Tibial artery (tissue), 4 donors: ENCODE results near the gene FLT3LG.
A peak's percentile ranks its signal among the peaks of the same experiment; 100 is the strongest.
"Not testable (repeated sequence)": the region's sequence is repeated elsewhere in the genome, so short reads cannot be mapped to it uniquely, and the experiment has no call there.

Experiments used
- DNase-seq, 2 donors: peaks; one replicate each; pipeline ENCODE4 v3.0.0-alpha.2; 2019
- H3K27ac ChIP-seq, 2 donors: fragments of 200-600 bp; sonication (generic) in 1 of 2; 1 replicate in 1 of 2; 2 replicates in 1 of 2; pipeline ENCODE4 v1.5.1; 2018 to 2019; ENCODE audit warnings: mild to moderate bottlenecking in 1 of 2
- H3K27me3 ChIP-seq, 2 donors: fragments of 200-600 bp; sonication (generic) in 1 of 2; one replicate each; pipeline versions ENCODE4 v1.5.1 to v1.6.0; 2016 to 2019
- H3K36me3 ChIP-seq, 3 donors: fragments of 200-600 bp; sonication (generic) in 2 of 3; one replicate each; pipeline ENCODE4 v1.5.1; 2016 to 2019; ENCODE audit warnings: mild to moderate bottlenecking in 2 of 3
- H3K4me1 ChIP-seq, 4 donors: fragments of 200-600 bp; sonication (generic) in 2 of 4; 1 replicate in 3 of 4; 2 replicates in 1 of 4; pipeline ENCODE4 v1.5.1; 2016 to 2019
- H3K4me3 ChIP-seq, 2 donors: fragments of 200-600 bp; sonication (generic) in 1 of 2; 1 replicate in 1 of 2; 2 replicates in 1 of 2; pipeline ENCODE4 v1.5.1; 2018 to 2019; ENCODE audit warnings: mild to moderate bottlenecking in 2 of 2
- H3K9me3 ChIP-seq, 3 donors: fragments of 200-600 bp; sonication (generic) in 1 of 3; one replicate each; pipeline ENCODE4 v1.5.1; 2016 to 2019
- intact Hi-C: fragments of 100-400 bp; cut with DNase I; formaldehyde crosslinking; loops from one replicate; pipeline ENCODE4 v1.15.0; 2023; ENCODE audit warnings: low total_unique reads
- TF ChIP-seq, protein P1 (sequence below), 2 experiments: fragments of 200-600 bp in 1 of 2; fragments of 450-650 bp in 1 of 2; IDR thresholded peaks; one replicate each; pipeline ENCODE4 v1.5.1; 2017 to 2019; ENCODE audit warnings: antibody characterized with exemption in 2 of 2, mild to moderate bottlenecking in 1 of 2, moderate library complexity in 1 of 2

The FLT3LG gene

GRCh38 chr19:49468199-49468598 lies 5.8 kb upstream of the FLT3LG start:
- H3K4me1 ChIP-seq = peaks cover 0 to 9% (median 0%) of the 10 kb centered on the region in 4 donors
- TF ChIP-seq, protein P1, sequence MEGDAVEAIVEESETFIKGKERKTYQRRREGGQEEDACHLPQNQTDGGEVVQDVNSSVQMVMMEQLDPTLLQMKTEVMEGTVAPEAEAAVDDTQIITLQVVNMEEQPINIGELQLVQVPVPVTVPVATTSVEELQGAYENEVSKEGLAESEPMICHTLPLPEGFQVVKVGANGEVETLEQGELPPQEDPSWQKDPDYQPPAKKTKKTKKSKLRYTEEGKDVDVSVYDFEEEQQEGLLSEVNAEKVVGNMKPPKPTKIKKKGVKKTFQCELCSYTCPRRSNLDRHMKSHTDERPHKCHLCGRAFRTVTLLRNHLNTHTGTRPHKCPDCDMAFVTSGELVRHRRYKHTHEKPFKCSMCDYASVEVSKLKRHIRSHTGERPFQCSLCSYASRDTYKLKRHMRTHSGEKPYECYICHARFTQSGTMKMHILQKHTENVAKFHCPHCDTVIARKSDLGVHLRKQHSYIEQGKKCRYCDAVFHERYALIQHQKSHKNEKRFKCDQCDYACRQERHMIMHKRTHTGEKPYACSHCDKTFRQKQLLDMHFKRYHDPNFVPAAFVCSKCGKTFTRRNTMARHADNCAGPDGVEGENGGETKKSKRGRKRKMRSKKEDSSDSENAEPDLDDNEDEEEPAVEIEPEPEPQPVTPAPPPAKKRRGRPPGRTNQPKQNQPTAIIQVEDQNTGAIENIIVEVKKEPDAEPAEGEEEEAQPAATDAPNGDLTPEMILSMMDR (IDR thresholded peaks at IDR 0.05) = no peak
- H3K27ac ChIP-seq = no peak overlapping the region
- no peaks in the 10 kb centered on the region for H3K27me3 ChIP-seq
- no peak overlapping the region for H3K4me3 ChIP-seq
- H3K36me3 ChIP-seq = peaks cover 0 to 54% (median 27%) of the 10 kb centered on the region in 3 donors
- no peaks in the 10 kb centered on the region for H3K9me3 ChIP-seq
- no peak for DNase-seq
- intact Hi-C loops = no loop called here

- intact Hi-C loops = no loop called here
- Histone ChIP-seq H3K36me3 (peaks cover 0 to 51% (median 25%) of the 10 kb centered on the region in 3 donors), H3K27me3 (no peaks in the 10 kb centered on the region), H3K27ac (peak overlapping the region in 1 of 2 donors; percentile 18), H3K4me1 (peaks cover 0 to 13% (median 3%) of the 10 kb centered on the region in 4 donors), H3K9me3 (no peaks in the 10 kb centered on the region), H3K4me3 (no peak overlapping the region)
- TF ChIP-seq, protein P1 (IDR thresholded peaks at IDR 0.05) = no peak
- peak; percentile 84 to 91 for DNase-seq
Measured at GRCh38 chr19:49468746-49469447, 5.1 kb upstream of the FLT3LG start.

GRCh38 chr19:49469828-49470614 lies 4.0 kb upstream of the FLT3LG start:
- TF ChIP-seq, protein P1 (IDR thresholded peaks at IDR 0.05) = no peak
- Histone ChIP-seq H3K4me1 (peaks cover 0 to 20% (median 9%) of the 10 kb centered on the region in 4 donors), H3K4me3 (no peak overlapping the region), H3K36me3 (peaks cover 0 to 40% (median 15%) of the 10 kb centered on the region in 3 donors), H3K27ac (no peak overlapping the region), H3K9me3 (no peaks in the 10 kb centered on the region), H3K27me3 (no peaks in the 10 kb centered on the region)
- intact Hi-C loops = no loop called here
- no peak for DNase-seq

GRCh38 chr19:49470615-49470978 lies 3.4 kb upstream of the FLT3LG start:
- H3K36me3 ChIP-seq = peaks cover 0 to 34% (median 10%) of the 10 kb centered on the region in 3 donors
- H3K27me3 ChIP-seq = no peaks in the 10 kb centered on the region
- no peak overlapping the region for H3K27ac ChIP-seq
- no peak overlapping the region for H3K4me3 ChIP-seq
- TF ChIP-seq, protein P1 (IDR thresholded peaks at IDR 0.05) = no peak
- peaks cover 0 to 22% (median 12%) of the 10 kb centered on the region in 4 donors for H3K4me1 ChIP-seq
- intact Hi-C loops = no loop called here
- H3K9me3 ChIP-seq = no peaks in the 10 kb centered on the region
- no peak for DNase-seq

DNA sequence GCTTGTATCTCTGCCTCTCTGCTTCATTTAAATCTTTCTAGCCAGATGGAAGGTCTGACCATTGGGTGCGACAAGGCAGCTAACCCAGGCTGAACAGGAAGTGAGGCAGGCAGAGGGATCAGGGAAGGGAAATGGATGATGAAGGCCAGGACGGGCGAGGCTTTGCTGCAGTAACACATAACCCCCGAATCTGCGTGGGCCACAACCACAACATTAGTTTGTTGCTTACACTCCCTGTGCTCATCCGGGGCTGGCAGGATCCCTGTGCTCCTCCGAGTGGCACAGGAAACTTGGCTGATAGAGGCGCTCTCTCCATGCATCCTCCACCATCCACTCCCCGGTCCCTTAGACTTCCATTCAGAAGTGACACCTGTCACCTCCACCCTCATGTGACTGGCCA lies 1.1 kb upstream of the FLT3LG start:
- H3K4me1 ChIP-seq = peaks cover 0 to 22% (median 12%) of the 10 kb centered on the region in 4 donors
- DNase-seq = no peak
- intact Hi-C loops = no loop called here
- no peak overlapping the region for H3K27ac ChIP-seq
- TF ChIP-seq, protein P1 (IDR thresholded peaks at IDR 0.05) = no peak
- H3K9me3 ChIP-seq = no peaks in the 10 kb centered on the region
- peaks cover 0 to 18% (median 3%) of the 10 kb centered on the region in 3 donors for H3K36me3 ChIP-seq
- H3K4me3 ChIP-seq = no peak overlapping the region
- no peaks in the 10 kb centered on the region for H3K27me3 ChIP-seq

- DNase-seq, intact Hi-C loops, H3K27me3 ChIP-seq, H3K9me3 ChIP-seq: not testable (repeated sequence)
- peaks cover 0 to 13% (median 3%) of the 10 kb centered on the region in 3 donors for H3K36me3 ChIP-seq
- peak overlapping the region; percentile 61 to 73 for H3K4me3 ChIP-seq
- peaks cover 0 to 25% (median 12%) of the 10 kb centered on the region in 4 donors for H3K4me1 ChIP-seq
- H3K27ac ChIP-seq = peak overlapping the region; percentile 69 to 80
Measured at GRCh38 chr19:49473501-49473867, 531 bp upstream of the FLT3LG start.
